Glomerular endothelial cell (primary cell): ENCODE results near the gene TMC1. TPM values are rescaled to one million over a fixed set of nuclear protein-coding genes. Genes with fewer than 3 reads are reported as not detected.

Experiments used
- DNase-seq: peaks from one replicate; pipeline ENCODE4 v3.0.0-alpha.2; 2011; ENCODE audit warnings: low read depth, low spot score; ENCODE audit errors: extremely low read depth
- total RNA-seq: library from RNA; depleted of rRNA; stranded (reverse); fragments of >200 nt; gene quantifications from 2 replicates; pipeline ENCODE4 v1.2.3, GENCODE V29; 2015

TMC1 gene
- total RNA-seq, 1 donor from 2014 or later = 0.23 TPM

DNA sequence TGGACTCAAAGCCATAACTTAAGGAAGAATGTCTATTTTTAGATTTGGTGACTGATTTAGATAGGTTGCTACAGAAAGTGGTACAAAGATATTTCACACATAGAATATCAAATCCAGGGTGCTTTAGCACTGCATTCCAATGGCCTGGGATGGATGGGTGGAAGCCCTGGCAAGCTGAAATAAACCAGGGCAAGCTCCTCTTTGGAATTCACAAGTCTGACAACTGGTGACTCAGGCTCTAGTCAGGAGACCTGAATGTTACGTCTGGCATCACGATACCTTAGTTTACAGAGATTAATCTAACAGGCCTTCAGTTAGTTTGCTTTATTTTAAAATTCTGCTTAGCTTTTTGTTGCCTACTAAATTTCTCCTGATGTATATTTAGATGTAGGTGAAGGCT is 144.0 kb downstream of the TMC1 start:
- no peak for DNase-seq

DNA sequence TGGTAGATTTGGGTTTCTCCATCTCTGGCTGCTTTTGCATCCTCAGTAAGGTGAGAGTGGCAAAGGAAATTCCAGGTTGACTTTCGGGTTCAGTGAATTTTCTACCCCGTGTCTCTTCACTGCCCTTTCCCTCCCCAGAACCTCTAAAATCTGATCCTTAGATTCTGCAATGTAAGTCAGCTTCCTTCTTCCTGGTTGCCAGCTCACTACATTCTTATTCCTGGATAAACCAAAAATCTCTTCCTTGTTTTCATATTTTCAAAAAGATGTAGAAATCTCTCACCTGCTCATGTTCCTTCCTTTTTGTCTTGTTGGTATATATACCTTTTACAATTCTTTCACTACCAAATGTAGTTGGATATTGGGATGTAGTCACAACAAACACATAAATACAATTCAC is 145.8 kb downstream of the TMC1 start:
- no peak for DNase-seq

DNA sequence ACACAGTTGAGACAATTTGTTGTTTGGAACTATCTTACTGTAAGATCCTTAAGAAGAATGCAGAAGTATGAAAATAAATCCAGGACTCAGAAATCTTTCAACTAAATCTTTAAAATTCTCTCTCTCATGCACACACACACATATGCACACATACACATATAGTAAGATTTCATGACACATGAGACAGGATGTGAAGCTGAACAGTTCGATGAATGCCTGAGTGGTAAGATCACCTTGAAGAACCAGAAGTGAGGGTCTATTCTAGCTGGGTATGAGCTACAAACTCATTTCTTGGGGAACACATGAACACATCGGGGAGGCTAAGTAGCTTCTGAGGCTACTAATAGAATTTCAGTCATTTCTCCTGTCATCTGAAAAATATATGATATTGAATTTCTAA is 153.6 kb downstream of the TMC1 start:
- DNase-seq = no peak

DNA sequence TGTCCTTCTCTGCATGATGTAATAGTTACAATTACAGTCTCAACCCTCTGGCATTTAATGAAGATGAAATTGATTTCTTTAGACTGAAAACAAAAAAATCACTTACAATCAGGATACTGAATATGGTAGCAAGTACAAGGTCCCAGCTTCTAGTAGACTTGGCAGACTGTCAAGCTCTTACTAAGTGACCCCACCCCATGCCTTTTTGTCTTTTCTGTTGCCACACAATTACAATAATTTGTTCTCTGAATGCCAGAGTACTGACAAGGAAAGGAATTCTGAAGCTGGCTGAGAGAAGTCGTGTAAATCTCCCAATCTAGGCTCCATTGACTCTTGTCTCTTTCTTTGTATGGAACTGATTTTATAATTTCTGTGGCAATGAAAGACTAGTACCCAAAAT is 154.2 kb downstream of the TMC1 start:
- DNase-seq = no peak

DNA sequence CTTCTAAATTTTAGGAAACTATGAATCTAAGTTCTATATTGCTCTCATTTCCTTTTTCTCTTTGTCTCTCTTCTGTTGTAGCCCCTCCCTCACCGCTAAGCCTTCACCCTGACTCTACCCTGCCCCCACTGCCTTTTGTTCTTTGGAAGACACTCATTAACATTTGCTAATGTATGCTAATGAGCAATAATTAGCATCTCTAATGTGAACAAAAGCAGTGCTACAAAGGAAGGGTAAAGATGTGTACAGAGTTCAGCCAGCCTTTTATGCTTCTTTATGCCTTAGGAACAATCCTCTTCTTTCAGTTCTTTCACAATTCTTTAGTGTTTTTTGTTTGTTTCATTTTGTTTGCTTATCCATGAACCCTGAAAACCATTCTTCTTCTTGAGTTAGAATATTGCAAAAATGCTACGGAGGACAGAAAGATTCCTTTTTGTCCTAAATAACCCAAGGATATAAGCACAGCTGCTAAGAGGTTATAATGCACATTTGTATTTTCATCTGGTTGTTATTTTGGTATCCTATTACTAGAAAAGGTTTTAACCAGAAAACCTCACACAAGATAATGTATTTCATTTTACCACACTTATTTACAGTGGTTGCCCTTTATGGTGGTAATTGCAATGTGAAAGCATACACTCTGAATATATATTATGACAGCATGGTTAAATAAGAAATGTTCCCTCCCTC is 159.3 kb downstream of the TMC1 start:
- DNase-seq = no peak

DNA sequence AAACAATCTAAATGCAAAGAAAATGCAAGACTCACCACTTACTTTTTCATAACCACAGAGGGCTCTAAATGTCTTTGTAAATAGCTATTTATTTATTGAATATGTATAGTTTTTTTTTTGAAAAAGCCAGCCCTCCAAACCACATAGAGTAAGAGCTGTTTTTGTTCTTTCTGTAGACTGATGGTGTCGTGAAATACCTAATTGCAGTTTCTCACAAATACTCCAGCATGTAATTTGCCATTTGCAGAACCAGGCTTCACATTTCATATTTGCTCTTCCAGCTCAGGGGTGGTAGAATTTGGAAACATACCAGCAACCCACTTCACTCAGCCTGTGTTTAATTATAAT is 159.8 kb downstream of the TMC1 start:
- no peak for DNase-seq

DNA sequence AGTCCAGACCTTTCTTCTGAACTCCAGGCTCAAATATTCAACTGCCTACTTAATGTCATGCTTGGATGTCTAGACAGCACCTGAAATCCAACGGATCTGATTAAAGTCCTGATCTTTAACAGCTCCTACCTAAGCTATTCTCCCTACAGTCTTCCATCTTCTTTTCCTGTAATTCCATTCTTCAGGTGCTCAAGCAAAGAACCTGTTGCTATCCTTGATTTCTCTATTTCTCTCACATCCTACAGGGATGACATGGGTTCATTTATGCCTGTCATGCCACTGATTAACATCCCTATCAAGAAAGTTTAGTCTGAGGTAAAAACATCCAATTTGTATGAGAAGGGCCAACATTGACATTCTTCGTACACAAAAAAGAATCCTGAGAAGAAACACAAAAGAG is 163.2 kb downstream of the TMC1 start:
- no peak for DNase-seq

DNA sequence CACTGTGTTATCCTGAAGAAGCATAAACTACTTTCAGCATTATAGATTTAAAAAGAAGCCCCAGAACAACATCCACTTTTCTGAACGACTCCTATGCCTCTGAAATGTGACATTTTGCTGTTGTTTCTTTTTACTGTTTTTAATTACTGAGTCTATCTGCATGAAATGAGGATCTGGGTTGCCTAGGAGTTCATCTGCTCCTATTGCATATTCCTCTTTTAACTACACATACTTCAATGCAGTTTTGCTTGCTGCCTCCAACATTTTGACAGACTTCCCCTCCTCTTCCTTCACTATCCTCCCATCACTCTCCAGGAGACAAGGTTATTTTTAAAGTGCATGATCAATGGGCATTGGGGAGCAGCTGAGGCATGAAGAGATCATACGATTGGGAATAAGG is 164.5 kb downstream of the TMC1 start:
- no peak for DNase-seq

DNA sequence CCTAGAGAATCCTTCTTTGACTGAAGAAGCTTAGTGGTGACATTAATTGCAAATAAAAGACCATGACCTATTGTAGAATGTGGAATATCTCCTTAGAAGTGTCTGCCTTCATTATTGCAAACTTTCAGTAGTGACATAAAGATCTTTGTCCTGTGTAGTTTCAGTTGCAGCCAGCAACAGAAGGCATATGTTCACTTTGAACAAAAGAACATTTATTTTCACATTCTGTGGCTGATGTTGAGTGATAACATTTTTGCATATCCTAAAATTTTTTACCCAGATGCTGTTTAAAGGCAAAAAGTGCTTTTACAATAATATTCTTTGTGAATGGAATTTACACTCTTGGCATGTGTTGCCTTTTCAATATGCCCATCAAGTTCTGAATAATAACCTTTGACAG is 165.9 kb downstream of the TMC1 start:
- DNase-seq = no peak

DNA sequence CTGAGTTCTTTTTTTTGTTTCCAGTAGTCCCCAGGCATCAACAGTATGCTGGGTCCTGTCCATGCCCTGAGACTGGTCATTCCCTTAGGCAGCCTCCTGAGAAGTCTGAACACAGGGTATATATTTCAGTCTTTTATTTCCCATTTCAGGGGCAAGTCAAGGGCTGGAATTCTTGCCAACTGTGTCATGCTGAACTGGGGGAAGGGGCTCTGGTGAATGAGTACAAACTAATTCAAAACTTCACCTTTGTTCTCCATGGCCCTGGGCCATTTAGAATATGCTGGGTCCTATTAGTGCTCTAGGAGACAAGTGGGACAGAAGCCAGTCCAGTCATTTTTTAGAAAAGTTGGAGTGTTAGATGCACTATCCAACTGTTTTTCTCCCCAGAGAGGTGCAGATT is 170.3 kb downstream of the TMC1 start:
- DNase-seq = no peak

DNA sequence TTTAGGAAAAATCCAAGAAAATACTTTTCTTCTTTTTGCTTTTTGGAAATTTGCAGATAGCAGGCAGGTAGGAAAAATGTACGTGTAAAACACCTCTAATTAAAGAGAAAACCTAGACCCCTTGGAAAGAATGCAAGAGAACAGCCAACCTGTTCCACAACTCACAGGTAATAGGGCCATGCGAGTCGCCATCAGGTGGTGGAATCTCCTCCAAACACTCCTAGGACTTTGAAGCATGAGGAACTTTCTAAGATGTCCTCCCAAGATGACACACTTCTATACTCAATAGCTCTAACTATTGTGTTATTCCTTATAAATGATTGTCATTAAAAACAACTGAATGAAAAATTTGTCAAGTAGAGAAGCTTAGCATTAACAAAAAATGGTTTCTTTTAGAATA is 174.0 kb downstream of the TMC1 start:
- DNase-seq = no peak

DNA sequence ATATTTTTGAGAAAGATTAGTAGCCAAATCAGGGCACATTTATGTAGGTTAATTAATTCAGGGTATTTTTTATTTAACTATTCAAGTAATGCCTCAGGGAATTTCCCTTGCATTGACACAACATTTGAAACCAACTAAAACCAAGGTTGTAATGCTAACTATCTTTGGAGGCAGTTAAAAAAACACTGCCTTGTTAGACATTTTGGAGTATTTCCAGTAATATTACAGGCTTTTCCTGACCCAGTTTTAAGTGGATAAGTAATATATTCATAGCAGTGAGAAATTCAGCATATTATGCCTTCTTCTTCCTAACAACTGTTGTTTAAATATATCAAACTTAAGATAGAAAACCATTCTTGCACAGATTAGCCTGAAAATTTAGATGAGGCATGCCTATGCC is 175.1 kb downstream of the TMC1 start:
- DNase-seq = no peak

DNA sequence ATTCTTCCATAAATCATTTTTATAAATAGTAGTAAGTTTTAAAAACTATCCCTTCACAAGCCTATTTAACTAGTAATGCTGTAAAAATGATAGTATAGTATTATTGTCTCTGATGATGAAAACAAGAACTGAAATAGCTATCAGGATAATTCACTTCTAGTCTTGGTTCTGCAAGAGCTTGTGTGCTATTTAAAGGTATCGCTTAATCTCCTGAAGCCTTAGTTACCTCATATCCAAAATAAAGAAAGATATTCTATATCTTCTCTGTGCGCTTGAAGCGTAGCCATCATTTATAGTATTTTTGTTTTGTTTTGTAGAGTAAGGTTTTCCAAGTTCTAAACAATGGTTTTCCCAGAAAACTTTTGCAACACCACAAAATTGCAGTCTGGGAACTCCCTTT is 180.1 kb downstream of the TMC1 start:
- DNase-seq = no peak

DNA sequence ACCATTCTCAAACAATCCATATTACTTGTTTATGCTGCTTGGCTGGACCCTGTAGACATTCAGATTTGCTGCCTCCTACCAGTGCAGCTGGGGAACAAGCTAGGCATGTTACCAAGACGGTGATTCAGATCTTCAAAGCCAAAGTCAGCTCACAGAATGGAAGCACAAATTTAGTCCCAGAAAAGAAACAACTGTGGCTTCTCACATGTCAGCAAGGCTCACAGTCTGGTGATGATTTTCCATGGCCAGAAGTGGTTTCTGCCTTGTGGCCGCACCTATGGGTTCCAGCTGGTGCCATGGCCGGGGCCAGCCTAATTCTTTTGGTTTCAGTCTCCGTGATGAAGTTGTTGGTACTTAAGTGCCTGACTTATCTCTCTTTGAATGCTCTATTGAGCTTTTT is 182.2 kb downstream of the TMC1 start:
- DNase-seq = no peak

DNA sequence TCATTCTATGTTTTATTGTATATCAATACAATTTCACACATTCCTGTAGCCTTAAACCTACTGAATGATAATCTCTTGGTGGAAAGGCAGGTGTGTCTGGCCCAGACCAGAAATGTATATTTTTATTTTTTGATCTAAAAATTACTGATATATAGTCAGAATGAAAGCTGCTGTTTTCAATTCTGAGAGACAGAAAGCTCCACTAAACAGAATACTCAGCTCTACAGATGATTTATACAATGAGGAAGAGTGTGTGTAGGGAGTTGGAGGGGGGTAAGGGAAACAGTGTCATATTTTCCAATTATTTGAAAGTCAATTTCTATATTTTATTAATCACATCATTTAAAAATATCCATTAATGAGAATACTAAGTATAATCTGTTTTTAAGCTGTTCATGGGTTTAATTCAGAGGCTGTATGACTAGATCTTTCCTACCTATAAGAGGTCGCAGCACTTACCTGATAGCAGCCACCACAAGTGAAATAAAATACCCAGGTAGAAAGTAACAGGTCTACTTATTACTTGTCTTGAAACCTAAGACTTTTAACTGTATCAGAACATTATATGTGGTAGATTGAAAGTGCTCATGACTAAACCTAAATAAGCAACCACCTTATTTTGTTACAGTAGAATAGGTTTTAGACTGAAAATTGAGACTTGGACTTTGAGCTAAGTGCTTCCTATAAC is 183.4 kb downstream of the TMC1 start:
- DNase-seq = no peak

DNA sequence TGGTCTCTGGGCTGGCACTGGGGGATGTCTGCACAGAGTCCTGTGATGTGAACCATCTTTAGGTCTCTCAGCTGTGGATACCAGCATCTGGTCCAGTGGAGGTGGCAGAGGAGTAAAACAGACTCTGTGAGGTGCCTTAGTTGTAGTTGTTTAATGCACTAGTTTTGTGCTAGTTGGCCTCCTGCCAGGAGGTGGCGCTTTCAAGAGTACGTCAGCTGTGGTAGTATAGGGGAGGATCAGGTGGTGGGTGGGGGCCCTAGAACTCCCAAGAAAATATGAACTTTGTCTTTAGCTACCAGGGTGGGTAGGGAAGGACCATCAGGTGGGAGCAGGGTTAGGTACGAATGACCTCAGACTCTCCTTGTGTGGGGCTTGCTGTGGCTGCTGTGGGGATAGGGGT is 197.1 kb downstream of the TMC1 start:
- no peak for DNase-seq

DNA sequence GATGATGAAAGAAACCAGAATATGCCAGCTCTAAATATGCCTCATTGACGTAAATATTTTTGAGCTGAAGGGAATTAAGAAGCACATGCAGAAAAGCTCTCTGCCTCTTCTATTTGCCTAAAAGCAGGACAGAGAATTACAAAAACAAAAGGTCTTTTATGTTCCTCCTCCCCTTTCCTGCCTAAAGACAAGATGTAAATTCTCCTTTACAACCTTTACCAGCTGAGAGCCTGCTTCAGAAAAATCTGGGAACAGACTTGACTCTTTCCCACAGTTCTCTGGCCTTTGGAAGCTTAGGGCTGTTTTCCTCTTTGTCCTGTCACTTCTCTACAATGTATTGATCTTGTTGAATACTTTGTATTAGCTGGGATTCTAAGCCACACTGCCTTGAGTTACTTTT is 199.7 kb downstream of the TMC1 start:
- no peak for DNase-seq

DNA sequence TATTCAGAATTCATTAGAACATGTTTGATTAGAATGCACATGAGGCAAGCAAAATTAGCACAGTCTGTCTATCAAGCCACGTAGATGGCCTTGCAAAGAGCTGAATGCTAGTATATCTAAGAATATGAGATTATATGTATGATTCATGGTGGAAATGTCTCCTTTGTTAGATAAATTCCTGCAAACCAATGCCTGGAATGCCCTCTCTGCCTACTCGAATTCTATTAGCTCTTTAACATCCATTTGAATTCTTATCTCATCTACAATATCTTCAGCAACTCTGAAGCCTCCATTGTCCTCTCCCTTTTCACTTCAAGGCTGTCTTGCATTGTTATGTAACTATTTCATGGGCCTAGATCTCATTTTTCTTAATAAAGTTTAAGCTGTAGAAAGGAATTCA is 205.5 kb downstream of the TMC1 start:
- DNase-seq = no peak

DNA sequence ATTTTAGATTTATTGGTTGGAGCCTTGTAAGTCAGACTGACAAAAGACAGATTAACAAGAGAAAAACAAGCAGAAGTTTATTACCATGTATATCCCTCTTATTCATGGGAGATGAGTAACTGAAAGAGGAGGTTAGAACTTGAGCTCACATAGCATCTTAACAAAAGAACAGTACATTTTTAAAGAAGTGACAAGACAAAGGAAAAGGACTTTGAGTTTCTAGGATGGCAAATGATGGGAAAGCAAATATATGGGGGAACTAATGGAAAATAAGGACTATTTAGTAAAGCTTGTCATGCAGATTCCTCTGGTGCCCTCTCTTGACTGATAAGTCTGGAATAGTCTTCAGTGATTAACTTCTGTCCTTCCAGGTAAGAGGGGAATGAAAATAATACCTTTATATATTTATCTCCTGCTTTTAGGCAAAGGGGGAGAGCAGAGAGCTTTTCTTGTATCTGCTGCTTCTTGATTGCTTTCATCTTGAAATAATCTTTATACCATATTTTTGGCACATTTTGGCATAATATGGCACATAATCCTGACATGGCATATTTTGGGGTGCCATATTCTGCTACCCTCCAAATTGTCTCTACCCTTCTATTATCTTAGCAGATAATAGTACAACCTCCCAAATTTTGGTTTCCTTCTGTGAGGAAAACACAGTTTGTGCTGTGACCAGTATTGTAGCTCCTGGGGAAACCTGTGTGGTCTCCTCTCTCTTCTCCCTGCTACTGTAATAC is 206.8 kb downstream of the TMC1 start:
- no peak for DNase-seq

DNA sequence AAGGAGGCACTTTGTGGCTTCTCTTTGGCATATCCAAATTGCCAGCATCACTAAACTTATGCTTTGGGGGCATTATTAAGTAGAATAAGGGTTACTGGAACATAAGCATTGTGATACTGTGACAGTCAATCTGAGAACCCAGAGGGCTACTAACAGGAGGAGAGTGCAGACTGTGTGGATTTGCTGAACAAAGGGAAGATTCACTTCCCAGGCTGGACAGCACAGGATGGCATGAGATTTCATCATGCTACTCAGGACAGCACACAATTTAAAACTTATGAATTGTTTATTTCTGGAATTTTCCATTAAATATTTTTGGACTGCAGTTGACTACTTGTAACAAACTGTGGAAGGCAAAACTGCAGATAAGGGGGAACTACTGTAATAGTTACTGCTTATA is 212.5 kb downstream of the TMC1 start:
- no peak for DNase-seq

DNA sequence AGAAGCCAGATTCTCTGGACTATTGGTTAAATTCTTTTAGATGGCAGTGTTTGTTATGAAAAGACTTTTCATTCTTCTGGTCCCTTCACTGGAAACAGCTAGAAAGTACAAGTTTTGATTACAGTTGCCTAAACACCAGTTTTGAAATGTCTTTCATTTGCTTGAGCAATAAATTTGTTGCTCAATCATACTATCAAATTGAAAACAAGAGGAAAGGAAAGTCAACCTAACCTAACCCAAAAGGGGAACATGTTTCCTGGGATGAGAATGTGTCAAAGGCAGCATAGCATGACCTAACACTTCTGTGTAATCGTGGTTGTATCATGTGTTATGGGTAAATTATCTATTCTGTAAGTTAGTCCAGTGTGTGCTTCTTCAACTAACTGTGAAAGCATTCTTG is 213.2 kb downstream of the TMC1 start:
- no peak for DNase-seq

DNA sequence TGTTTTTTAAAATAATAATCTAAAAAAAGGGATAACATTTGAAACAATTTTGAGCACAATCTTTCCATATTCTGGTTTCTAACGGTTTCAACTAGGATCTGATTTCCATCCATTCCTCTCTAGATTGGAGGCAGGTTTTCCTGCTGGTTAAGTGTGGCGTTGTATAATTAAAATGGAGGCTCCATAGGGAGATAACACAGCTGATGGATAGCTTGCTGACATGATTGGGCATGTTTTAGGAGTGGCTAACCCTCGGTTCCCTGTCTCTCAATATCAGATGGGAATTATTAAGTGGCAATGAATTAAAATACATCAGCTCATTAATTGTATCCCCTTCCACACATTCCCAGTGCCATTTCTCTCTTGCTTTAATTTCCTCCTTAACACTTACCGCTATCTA is 222.4 kb downstream of the TMC1 start:
- DNase-seq = no peak
